HL-60 (cell line): ENCODE results near the gene LIG1.
A peak's percentile ranks its signal among the peaks of the same experiment; 100 is the strongest.

Source experiments
- DNase-seq, 2 experiments: peaks; one replicate each; pipeline ENCODE4 v3.0.0-alpha.2; 2010 to 2020; ENCODE audit warnings: low read depth in 1 of 2, low spot score in 1 of 2
- H3K27ac ChIP-seq: fragments of 250-450 bp; sonication (Bioruptor Pico); replicated peaks from 2 replicates; pipeline ENCODE4 v1.5.1; 2020; ENCODE audit warnings: mild to moderate bottlenecking, moderate library complexity
- H3K27me3 ChIP-seq: fragments of 250-450 bp; sonication (Bioruptor Pico); 2 replicates; pipeline ENCODE4 v1.5.1; 2021; ENCODE audit warnings: mild to moderate bottlenecking, moderate library complexity; ENCODE audit not compliant: insufficient read depth, poor library complexity, severe bottlenecking
- H3K4me3 ChIP-seq: replicated peaks from 2 replicates; pipeline ENCODE4 v1.5.1; 2011; ENCODE audit warnings: mild to moderate bottlenecking, control low read depth, low read length; ENCODE audit not compliant: insufficient read depth
- GABPA ChIP-seq: IDR thresholded peaks from 2 replicates; pipeline ENCODE4 v1.6.1; 2012; ENCODE audit warnings: low read depth
- POLR2AphosphoS5 ChIP-seq: IDR thresholded peaks from 2 replicates; pipeline ENCODE4 v1.6.1; 2012; ENCODE audit warnings: low read depth
- SPI1 ChIP-seq: IDR thresholded peaks from 2 replicates; pipeline ENCODE4 v1.6.1; 2012; ENCODE audit warnings: low read depth, mild to moderate bottlenecking, borderline replicate concordance
- TF ChIP-seq, protein P1 (sequence below): IDR thresholded peaks from one replicate; pipeline ENCODE4 v1.5.1; 2011; ENCODE audit warnings: low read length, control low read depth, inconsistent platforms; ENCODE audit not compliant: insufficient read depth
- TF ChIP-seq, protein P2 (sequence below): IDR thresholded peaks from 2 replicates; pipeline ENCODE4 v1.6.1; 2012; ENCODE audit warnings: low read depth; ENCODE audit not compliant: insufficient replicate concordance

The LIG1 gene

DNA sequence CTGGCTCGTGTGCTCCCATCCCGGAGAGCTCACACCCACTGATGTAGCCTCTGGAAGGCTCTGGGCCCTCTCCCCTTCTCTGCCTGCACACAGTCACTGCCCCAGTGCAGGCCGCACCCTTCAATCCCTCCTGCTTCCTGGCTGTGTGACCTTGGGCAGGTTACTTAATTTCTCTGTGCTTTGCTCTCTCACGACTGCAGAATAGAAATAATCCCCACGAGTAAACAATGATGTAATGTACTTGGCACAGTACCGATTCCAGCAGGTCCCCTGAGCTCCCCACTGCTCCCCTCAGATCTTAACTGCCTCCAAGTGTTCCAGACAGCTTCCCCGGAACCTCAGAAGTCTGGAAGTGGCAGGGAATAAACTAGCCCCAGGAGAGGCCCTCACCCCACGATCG is 16.1 kb downstream of the LIG1 start:
- Histone ChIP-seq H3K4me3 (no peak overlapping the region), H3K27me3 (no peaks in the 10 kb centered on the region), H3K27ac (no peak overlapping the region)
- no peak for DNase-seq
- TF ChIP-seq POLR2AphosphoS5 (no peak), SPI1 (no peak), GABPA (no peak)
- TF ChIP-seq, protein P1, sequence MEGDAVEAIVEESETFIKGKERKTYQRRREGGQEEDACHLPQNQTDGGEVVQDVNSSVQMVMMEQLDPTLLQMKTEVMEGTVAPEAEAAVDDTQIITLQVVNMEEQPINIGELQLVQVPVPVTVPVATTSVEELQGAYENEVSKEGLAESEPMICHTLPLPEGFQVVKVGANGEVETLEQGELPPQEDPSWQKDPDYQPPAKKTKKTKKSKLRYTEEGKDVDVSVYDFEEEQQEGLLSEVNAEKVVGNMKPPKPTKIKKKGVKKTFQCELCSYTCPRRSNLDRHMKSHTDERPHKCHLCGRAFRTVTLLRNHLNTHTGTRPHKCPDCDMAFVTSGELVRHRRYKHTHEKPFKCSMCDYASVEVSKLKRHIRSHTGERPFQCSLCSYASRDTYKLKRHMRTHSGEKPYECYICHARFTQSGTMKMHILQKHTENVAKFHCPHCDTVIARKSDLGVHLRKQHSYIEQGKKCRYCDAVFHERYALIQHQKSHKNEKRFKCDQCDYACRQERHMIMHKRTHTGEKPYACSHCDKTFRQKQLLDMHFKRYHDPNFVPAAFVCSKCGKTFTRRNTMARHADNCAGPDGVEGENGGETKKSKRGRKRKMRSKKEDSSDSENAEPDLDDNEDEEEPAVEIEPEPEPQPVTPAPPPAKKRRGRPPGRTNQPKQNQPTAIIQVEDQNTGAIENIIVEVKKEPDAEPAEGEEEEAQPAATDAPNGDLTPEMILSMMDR: no peak
- TF ChIP-seq, protein P2, sequence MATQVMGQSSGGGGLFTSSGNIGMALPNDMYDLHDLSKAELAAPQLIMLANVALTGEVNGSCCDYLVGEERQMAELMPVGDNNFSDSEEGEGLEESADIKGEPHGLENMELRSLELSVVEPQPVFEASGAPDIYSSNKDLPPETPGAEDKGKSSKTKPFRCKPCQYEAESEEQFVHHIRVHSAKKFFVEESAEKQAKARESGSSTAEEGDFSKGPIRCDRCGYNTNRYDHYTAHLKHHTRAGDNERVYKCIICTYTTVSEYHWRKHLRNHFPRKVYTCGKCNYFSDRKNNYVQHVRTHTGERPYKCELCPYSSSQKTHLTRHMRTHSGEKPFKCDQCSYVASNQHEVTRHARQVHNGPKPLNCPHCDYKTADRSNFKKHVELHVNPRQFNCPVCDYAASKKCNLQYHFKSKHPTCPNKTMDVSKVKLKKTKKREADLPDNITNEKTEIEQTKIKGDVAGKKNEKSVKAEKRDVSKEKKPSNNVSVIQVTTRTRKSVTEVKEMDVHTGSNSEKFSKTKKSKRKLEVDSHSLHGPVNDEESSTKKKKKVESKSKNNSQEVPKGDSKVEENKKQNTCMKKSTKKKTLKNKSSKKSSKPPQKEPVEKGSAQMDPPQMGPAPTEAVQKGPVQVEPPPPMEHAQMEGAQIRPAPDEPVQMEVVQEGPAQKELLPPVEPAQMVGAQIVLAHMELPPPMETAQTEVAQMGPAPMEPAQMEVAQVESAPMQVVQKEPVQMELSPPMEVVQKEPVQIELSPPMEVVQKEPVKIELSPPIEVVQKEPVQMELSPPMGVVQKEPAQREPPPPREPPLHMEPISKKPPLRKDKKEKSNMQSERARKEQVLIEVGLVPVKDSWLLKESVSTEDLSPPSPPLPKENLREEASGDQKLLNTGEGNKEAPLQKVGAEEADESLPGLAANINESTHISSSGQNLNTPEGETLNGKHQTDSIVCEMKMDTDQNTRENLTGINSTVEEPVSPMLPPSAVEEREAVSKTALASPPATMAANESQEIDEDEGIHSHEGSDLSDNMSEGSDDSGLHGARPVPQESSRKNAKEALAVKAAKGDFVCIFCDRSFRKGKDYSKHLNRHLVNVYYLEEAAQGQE: no peak

DNA sequence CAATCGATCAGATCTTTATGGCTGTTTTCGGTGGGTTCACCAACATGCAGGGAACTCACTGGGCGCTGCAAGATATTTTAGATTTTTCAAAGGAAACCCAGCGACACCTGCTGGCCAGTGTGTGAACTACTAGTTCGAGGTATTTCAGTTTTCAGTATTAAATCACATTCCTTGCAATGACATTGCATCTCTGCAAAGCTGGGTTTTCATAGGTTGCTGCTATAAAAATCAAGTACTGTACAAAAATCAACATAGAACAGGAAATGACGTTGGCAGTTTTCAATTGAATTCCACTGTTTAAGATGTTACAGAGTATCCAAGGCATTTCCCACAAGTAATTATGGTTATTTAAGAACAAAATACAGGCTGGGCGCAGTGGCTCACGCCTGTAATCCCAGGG is 17.6 kb downstream of the LIG1 start:
- DNase-seq: peak in 1 of 2 experiments; percentile 34
- TF ChIP-seq POLR2AphosphoS5: no peak
- TF ChIP-seq, protein P1: peak; percentile 56
- Histone ChIP-seq H3K4me3 (no peak overlapping the region), H3K27me3 (no peaks in the 10 kb centered on the region), H3K27ac (no peak overlapping the region)

DNA sequence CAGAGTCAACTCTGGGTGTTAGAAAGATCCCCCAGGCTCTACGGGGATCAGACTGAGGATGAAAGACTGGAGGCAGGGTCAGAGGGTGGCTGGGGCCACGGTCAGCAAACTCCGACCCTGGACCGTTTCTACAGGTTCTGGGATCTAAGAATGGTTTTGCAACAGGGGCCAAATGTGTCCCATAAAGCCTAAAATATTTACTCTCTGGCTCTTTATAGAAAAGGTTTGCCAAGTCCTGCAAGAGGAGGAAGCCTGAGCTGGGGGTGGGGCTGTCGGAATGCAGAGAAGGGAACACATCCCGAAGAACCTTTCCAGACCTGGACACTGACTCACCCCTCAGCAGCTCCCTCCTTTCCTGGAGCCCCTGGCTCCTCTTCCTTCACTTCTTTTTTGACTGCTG is 20.7 kb downstream of the LIG1 start:
- TF ChIP-seq, protein P2: no peak
- TF ChIP-seq GABPA: no peak
- no peak for TF ChIP-seq SPI1
- no peak for TF ChIP-seq POLR2AphosphoS5
- TF ChIP-seq, protein P1: no peak
- DNase-seq: no peak
- H3K27me3 ChIP-seq: no peaks in the 10 kb centered on the region
- no peak overlapping the region for H3K27ac ChIP-seq
- H3K4me3 ChIP-seq: no peak overlapping the region

DNA sequence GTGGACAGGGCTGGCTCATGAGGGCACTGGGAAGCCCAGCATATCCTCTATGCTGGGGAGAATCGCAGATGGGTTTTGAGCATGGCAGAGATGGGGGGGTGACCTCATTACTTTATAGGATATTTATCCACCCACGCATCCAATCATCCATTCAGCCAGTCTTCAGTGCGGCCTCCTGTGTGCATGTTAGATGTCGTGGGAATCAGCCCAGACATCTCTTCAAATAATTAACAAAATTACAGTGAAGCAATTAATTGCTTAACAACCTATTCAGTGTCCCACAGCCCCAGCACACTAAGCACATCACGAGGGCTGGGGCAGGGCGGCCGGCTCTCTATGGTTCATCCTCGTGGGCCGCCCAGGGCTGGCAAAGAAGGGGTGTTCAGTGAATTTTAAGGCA is 21.6 kb downstream of the LIG1 start:
- no peak for DNase-seq
- Histone ChIP-seq H3K4me3 (no peak overlapping the region), H3K27ac (no peak overlapping the region), H3K27me3 (no peaks in the 10 kb centered on the region)
- no peak for TF ChIP-seq POLR2AphosphoS5
- TF ChIP-seq, protein P1: no peak
- no peak for TF ChIP-seq SPI1
- TF ChIP-seq, protein P2: no peak
- TF ChIP-seq GABPA: no peak
